Measurements from ENCODE around the gene GMEB2.
"Not testable (repeated sequence)": the region's sequence is repeated elsewhere in the genome, so short reads cannot be mapped to it uniquely, and the experiment has no call there.

The GMEB2 gene

GRCh38 chr20:63636752-63637628 is 10.1 kb upstream of the GMEB2 start:
- DNase-seq: no peak

DNA sequence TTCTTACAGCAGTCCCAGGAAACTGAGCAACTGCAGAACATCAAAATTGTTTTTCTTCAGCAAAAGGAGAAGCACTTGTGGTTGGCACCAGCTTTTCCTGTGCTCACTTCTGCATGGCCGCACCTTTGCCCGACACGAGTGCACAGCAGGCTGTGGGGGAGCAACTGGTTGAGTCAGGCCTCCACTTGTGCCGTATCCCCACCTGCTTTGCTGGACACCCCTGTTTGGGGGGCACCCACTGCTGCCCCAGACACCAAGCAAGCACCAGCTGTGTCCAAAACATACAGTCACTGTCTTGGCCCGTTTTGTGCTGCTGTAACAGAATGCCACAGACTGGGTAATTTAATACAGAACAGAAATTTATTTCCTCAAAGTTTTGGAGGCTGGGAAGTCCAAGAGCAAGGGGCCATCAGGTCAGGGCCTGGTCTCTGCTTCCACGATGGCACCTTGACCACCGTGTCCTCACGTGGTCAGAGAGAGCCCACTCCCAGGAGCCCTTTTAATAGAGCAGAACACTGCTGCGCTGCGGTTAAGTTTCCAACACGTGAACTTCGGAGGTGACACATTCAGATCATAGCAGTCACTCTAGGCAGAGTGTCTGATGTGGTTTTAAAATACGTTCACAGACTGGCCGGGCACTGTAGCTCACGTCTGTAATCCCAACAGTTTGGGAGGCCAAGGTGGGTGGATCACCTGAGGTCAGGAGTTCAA is 8.7 kb upstream of the GMEB2 start:
- DNase-seq: no peak

DNA sequence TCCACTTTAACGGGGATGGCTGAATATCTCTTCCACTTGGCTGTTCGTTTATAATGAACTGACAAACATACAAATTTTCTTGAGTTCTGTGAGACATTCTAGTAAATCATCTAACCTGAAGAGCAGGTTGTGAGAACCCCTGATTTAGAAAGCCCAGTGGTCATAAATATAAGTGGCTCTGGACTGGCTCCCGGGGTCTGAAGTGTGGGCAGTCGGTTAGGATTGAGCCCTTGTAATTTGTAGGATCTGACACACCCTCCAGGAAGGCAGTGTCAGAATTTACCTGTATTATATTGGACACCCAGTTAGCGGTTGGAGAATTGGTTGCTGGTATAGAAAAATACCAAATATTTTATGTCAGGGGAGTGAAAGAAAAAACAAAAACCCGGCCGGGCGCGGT is 6.8 kb upstream of the GMEB2 start:
- DNase-seq: no peak

- not testable (repeated sequence) for DNase-seq
Measured at GRCh38 chr20:63631426-63631825, 4.5 kb upstream of the GMEB2 start.

- not testable (repeated sequence) for DNase-seq
Measured at GRCh38 chr20:63630956-63631355, 4.1 kb upstream of the GMEB2 start.

GRCh38 chr20:63628246-63628975 is 1.5 kb upstream of the GMEB2 start:
- peak; percentile 13 for DNase-seq

- DNase-seq: no peak
Measured at GRCh38 chr20:63627751-63628245, 897 bp upstream of the GMEB2 start.

DNA sequence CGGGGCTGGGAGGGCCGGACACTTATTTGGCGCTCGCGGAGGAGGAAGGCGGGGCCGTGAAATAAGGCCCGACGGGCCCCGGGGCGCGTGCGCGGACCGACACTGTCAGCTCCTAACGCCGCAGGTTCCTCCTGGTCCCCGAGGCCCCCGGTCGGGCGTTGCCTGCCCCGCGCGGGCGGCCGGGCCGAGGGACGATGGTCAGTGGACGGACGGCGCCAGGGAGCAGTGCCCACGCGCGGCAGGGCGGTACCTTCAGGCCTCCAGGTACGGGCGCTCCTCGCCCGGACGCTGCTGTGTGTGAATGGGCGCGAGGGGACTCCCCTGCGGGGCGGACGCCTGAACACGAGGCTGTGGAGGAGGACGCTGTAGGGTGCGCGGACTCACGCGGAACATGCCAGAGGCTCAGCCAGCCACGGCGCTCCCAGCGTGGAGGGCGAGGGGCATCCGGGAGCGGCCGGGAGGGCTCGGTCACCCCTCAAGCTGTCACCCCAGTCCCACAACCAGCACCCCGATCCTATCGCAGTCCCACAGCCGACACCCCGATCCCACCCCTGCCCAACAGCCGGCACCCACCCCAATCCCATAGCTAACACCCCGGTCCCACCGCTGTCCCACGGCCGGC is 339 bp upstream of the GMEB2 start:
- peak; percentile 55 for DNase-seq

DNA sequence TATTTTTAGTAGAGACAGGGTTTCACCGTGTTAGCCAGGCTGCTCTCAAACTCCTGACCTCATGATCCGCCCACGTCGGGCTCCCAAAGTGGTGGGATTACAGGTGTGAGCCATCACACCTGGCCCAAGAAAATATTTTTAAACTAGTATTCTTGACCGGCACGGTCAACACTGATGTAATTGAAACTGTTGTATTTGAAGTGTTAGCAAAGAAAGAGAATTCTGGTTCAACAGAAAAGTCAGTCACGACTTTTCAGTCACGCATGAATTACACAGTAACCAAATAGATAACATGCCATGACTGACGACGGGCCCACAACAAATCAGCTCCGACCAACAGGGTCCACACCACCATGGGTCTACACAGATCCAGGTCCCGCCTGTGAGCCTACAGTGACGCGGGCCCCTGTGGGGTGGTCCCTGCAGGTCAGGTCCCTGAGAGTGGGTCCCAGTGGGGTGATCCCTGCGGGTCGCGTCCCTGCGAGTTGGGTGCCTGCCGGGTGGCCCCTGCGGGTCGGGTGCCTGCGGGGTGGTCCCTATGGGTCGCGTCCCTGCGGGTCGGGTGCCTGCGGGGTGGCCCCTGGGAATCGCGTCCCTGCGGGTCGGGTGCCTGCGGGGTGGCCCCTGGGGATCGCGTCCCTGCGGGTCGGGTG is 1.0 kb downstream of the GMEB2 start:
- DNase-seq: no peak

GRCh38 chr20:63624486-63624885 is 2.4 kb downstream of the GMEB2 start:
- no peak for DNase-seq

DNA sequence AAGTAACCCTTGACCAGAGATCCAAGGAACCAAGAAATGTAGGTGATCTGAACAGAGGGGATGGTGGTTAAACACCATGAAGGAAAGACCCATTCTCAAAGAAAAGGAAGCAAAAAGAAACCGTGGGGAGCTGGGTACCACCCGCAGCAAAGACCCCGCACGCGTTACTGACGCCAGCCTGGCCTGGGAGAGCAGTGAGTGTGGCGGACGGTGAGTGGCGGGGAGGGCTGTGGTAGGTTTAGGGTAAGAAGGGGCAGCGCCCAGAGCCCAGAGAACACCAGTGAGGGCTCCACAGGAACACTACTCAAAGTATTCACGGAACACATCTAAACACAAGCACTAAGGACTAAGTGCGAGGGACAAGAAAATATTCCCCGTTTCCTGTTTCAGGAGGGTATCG is 4.2 kb downstream of the GMEB2 start:
- no peak for DNase-seq

GRCh38 chr20:63622096-63622495 is 4.8 kb downstream of the GMEB2 start:
- no peak for DNase-seq

DNA sequence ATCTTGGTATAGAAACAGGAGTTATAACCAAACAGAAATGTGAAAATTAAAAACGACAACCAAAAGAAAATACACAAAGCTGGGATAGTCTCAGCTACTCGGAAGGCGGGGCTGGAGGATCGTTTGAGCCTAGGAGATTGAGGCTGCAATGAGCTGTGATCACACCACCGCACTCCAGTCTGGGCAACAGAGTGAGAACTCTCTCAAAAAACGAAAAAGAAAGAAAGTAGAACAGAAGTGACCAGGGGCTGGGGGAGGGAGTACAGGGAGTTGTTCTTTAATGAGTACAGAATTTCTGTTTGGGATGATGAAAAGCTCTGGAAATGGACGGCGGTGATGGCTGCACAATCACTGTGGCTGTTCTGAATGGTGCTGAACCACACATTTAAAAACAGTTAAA is 5.9 kb downstream of the GMEB2 start:
- DNase-seq: no peak

GRCh38 chr20:63619505-63619904 is 7.4 kb downstream of the GMEB2 start:
- DNase-seq: no peak

DNA sequence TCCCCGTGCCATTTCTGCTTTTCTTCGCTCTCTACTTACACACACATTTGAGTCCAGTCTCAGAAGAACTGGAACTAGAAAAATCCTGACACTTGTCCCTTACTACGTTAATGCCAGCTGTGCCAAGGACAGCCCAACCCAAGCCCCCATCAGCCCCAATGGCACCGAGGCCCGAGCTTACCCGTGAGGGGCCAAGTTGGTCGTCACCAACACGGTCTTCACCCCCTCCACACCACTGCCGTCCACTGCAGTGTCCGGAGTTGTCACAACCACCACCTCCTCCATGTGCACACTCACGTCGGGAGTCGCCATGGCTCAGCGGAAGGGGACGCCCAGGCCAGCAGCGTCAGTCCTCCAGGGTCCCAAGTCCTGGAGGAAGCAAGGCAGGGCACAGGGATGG is 7.8 kb downstream of the GMEB2 start:
- DNase-seq: no peak

DNA sequence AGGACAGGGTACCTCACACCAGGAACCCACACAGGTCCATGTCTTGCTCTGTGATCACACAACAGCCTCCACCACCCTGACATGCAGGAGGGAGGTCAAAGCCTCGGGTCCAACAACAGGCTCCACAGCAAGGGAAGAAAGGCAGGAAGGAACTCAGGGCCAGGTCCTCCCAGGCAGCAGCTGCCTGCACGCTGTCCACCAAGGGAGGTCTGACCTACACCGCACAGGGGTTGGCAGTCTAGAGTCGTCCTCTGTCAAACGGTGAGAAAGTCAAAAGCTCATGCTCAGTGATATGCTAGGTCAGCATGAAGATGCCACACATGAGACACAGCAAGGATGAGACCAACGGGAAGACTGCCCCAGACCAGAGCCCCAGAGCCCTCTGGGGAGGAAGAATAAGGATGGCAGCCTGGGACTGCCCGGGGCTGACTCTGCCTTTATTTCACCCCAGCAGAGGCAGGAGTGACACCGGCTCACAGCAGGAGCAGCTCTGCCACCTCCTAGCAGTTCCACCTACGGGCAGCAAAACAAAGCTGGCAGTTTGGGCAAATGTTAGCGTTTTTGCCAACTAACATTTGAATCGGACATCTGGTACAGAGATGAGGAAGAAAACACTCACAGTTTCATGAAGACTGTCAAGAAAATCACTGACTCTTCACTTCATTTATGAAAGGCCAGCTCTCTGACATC is 8.5 kb downstream of the GMEB2 start:
- DNase-seq: no peak

DNA sequence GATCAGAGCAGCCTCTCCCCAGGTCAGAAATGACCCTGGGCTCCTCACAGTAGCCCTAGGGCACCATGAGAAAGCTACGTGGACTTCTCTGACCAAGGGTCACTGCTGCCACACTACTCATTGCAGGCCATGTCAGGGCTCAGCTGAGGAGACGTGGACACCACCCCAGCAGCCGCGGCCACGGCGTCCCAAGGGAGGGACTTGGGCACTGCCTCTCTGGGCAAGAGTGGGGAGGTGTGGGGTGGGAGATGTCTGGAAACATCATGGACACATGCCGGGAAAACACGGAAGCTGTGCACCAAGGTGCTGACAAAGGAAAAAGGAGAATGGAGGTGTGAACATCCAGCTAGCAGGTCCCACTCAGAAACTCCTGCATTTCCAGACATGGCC is 9.0 kb downstream of the GMEB2 start:
- DNase-seq: no peak

- DNase-seq: no peak
Measured at GRCh38 chr20:63617092-63617875, 9.6 kb downstream of the GMEB2 start.

DNA sequence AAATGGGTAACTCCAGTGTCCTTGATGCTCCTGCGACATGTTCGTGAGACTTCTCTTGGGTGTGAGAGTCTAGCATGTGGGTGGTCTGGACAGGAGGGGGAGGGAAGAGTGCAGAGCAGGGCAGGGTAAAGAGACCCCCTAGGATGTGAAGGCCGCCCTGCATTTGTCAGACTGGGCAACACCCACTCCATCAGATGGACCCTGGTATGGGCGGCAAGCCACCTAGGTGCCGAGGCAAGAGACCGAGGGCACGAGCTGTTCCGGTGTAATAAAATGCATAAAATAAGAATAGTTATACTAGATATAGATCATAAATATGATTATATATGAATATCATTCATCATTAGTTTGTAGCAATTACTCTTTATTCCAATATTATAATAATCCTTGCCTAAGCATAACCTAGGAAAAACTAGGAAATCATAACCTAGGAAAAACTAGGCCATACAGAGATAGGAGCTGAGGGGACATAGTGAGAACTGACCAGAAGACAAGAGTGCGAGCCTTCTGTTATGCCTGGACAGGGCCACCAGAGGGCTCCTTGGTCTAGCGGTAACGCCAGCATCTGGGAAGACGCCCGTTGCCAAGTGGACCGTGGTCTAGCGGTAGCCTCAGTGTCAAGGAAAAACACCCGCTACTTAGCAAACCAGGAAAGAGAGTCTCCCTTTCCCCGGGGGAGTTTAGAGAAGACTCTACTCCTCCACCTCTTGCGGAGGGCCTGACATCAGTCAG is 12.9 kb downstream of the GMEB2 start:
- not testable (repeated sequence) for DNase-seq

DNA sequence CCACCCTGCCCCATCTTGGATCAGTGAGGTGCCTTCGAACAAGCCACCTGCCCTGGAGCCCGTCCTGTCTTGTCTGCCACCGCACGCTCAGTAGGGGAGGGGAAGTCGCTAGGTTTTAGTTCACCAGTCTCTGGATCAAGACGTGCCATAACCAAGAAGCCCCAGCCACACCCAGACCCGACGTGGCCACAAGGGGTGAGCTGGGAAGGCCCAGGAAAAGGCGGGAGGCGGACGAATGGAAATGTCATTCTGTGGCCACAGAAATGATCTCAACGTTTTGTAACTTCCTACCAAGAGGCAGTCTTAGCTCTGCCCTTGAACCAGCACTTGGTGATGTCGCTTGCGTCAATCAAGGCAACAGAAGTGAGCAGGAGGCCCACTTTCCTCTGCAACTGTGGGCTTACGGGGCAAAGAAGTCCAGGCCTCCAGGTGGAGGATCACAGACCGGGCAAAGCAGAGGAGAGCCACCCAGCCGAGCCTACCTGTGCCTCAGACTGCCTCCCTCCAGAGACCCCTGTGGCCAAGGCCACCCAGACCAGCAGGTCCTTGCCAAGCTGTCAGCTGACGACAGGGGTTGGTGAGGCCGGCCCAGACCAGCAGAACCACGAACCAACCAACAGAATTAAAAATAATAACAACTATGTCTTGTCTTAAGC is 14.5 kb downstream of the GMEB2 start:
- DNase-seq: no peak

All from NCI-H187 treated with DMSO at 0.1 percent for 48 hours (cell line).